CD4-positive, alpha-beta T cell treated with Interleukin-21 for 1 hour (primary cell): ENCODE data around the gene LRRK1.

Experiments used
- DNase-seq: peaks from one replicate; pipeline ENCODE4 v3.0.0-alpha.2; 2020

Gene LRRK1

GRCh38 chr15:100913961-100914360, 5.2 kb upstream of the LRRK1 start:
- DNase-seq: no peak

DNA sequence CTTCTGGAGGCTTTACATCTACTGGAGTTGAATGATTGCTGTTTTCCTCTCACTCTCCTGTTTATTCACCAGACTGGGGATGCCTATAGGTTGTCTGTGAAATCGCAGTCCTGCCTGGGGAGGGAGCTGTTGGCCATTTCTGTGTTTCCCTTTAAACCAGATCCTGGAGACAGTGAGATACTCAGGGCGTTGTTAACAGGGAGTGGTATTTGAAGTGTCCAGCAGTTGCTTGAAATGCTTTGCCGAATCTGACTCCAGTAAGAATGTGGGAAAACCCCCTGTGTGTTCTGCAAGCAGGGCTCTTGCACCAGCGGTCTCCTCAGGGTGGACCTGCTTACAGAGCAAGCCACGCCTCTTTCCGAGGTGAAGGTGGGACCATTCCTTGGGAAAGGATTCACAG, 4.3 kb upstream of the LRRK1 start:
- no peak for DNase-seq

DNA sequence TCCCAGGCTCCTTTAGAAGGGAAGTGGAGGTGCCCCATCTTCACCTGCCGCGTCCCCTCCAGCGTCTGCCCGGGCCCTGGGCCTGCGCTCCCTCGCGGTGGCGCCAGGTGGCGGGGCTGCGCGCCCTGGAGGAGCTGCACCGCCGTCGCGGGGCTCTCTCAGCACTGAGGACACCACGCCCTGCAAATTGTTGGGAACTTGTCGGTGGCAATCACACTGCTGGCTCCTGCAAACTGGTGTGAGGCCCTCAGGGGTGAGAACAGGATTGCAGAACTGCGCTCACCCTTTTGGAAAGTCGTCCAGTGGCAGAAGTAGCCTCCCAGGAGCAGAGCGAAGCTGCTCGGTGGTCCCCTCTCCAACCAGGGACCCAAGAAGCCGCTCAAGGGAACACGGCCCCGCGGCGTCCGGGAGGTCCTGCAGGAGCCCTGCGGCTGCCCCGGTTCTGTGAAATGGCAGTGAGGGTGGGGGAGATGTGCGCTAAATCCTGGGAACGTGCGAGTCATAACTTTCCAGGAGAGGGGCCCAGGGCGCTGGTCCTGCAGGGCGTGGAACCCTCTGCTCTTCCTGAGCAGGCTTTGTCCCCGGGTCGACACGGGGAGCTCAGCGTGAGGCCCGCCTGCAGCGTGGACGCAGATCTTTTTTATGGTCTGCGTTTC, 995 bp upstream of the LRRK1 start:
- DNase-seq: peak; percentile 53

- no peak for DNase-seq
Measured at GRCh38 chr15:100919481-100920405, 586 bp downstream of the LRRK1 start.

GRCh38 chr15:100920516-100921135, 1.5 kb downstream of the LRRK1 start:
- DNase-seq: no peak

GRCh38 chr15:100922192-100923040, 3.3 kb downstream of the LRRK1 start:
- DNase-seq: no peak

DNA sequence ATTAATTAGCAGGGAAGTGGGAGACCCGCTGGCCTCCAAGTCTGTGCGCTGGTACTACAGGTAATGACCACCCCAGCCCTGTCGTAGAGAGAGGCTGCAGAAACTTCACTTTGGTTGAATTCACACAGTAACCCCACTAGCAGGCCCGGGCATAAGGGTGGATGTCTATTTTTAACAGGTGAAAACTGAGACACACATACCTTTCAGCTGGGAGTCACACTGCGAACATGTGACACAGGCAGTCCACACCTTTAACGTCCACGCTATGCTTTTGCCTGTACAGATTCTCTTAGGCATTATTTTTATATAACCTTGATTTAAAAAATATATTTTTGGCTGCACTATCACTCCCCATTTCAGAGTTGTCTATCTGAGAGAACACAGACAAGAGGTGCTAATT, 3.9 kb downstream of the LRRK1 start:
- DNase-seq: no peak

DNA sequence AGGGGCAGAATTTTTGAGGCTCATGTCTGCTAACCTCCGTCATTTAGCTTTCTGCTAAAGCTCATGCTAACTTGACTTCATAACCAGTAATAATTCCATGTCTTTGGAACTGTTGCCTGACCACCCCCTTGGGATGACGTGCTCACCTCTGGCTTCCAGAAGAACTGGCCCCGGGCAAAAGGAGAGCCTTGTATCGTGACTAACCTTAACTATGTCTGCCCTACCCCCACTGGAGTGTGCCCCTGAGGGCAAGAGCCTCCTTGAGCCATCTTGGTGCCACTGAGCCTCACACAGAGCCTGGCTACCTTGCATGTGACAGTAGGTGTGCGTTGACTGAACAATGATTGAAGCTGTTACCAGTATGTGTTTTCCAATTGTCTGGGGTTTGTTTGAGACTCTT, 4.7 kb downstream of the LRRK1 start:
- DNase-seq: no peak

DNA sequence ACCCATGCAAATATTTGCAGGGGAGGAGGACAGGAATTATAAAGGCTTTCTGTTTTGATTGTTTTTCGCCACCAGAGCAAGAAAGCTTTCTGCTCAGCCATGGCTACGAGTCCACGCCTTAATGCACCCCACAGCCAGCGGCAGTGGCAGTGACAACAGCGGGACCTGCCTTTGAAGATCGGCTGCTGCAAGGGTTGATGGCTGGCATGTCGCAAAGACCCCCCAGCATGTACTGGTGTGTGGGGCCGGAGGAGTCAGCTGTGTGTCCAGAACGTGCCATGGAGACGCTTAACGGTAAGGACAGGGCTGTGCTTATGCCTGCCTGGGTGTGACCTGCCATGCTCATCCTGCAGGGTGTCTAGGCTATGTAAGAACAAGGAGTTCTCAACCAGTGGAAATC, 5.3 kb downstream of the LRRK1 start:
- no peak for DNase-seq

- no peak for DNase-seq
Measured at GRCh38 chr15:100925480-100925879, 6.3 kb downstream of the LRRK1 start.

DNA sequence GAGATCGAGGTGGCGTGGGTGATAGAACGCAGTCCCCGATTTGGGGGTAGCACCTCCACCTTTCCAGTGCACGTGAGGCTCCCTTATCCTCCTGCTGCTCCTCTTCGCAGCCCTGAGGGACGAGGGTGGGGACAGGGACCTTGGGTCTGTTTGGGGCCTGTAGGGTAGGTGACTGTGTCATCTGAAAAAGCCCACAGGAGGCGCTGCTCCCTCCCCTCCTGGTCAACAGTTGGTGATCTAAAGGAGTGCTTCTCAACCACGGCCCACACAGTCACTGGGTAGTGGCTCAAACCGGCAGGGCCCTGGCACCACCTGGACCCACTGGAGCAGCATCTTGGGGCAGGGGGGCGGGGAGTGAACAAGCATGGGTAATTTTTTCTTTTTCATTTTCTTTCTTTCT, 7.1 kb downstream of the LRRK1 start:
- no peak for DNase-seq

DNA sequence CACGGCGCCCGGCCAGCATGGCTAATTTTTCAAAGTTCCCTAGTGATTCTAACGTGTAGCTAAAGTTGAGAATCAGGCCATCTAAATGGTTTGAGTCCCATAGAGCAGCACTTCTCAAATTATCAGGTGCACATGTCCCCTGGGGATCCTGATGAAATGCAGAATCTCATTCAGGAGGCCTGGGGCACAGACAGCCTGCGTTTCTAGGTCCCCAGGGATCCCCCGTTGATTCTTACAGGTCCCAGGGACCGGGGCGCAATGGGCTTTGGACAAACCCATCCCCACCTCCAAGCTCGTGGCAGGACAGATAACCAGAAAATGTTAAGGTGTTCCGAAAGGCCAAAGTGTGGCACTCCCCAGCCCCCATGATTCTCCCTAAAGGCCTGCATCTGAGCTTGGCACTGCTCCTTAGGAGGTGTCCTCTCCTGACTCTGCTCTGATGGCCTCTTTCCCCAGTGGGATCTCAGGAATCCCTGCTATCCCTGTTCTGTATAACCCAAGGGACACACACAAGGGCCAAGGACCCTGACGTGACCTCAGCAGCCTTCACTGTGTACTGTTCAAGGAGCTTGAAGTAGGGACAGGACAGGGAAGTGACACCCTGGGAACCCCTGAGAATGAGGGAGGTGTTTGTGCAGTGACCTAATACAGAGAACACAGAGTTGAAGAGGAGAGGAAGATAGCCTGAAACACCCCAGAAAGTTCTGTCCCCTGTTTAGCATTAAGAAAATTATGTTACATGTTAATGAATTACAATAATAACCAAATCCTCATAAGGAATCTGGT, 8.0 kb downstream of the LRRK1 start:
- DNase-seq: no peak

DNA sequence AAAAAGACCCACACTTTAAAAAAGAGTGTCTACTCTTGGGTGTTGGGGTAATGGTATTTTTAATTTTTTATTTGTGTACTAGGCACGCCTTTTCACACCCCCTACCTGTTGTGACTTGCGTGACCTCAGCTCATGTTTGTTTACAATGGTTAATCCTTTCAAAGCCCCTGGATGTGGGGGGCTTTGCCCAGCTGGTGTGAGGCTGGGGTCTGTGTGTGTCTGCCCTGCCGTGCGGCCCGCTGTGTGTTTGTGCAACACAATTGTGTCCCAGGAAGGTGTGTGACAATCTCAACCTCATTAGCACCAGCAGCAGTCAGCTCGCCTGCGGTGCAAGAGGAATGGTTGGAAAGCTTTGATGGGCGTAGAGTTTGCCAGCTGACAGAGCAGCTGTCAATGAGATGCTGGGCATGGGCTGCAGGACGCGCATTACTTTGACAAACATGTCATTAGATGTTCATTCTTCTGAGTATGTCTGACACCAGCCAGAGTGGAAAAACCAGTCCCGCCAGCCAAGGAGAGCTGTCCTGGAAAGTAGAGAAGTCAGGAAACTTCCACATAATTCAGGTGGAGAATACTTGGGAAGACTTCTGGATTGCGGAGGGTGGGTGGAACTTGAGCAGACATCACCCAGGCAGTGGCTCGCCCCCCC, 9.6 kb downstream of the LRRK1 start:
- DNase-seq: no peak

- DNase-seq: no peak
Measured at GRCh38 chr15:100929641-100930042, 10.5 kb downstream of the LRRK1 start.

DNA sequence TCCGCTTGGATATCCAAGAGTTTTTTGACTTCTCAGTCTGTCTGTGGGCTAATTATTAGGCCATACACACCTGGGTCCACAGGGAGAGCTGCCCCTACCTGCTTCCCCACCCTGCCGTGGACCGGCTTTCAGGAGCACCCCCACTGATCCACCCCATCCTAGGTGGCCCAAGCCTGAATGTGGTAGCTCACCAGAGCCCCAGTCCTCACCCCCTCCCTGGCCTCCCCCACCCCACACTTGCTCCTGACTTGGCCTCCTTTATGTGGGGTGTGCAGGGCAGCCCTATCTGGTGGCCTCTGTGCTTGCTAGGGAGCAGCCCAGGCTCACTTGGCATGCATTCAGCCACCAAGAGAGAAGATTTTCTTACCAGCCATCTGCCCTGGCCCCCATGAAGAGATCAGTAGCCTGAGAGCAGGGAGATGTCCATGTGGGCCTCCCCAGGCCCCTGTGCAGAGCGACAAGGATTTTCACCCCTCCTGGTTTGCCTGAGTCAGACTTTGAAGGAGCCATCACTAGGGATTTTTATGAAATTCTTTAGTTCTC, 11.2 kb downstream of the LRRK1 start:
- no peak for DNase-seq

DNA sequence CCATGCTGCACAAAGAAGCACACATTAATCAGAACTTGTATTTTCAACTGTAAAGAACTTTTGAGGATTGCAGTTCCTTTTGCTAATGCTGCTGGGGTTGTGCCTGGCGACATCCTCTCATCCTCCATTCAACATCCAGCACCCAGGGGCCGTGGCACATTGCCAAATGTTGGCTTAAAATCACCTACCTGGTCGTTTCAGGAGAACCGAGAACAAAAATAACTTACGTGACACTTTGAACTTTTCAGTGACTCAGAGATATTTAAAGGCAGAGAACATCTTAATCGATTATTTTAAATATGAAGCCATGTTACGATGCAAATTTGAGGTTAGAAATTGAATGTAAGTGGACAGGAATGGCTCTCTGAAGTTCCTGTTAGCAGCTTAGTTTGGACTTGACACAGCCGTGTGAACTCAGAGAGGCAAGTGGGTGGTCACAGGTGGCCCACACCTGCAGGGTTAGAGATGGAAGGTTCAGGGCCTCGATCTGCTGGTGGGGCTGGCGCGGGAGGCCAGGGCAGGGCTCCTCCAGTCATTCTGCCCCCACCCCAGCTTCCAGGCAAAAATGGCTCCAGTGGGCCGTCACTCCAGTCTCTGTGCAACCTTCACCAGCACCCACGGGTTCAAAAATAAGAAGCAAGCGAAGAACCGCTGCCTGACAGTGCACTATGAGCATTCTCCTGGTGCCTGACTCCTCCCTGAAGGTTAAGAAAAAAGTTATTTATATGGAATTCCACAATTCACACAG, 12.2 kb downstream of the LRRK1 start:
- no peak for DNase-seq

GRCh38 chr15:100932676-100933348, 13.7 kb downstream of the LRRK1 start:
- no peak for DNase-seq

DNA sequence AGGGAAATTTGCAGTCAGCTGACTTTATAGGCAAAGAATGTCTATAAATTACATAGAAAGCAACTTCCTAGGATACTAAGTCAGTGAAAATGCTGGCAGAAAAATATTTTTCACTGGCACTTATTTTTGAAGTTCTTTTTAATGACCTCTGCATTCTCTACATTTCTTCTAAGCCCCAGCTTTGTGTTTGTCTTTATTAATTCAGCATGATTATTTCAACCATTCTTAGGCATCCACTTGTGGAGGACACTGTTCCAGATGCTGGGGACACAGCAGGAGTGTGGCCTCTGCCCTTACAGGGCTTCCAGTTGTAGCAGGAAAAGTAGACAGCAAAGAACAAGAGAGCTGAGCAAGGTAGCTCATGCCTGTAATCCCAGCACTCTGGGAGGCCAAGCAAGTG, 15.0 kb downstream of the LRRK1 start:
- no peak for DNase-seq

- no peak for DNase-seq
Measured at GRCh38 chr15:100934726-100935125, 15.6 kb downstream of the LRRK1 start.

GRCh38 chr15:100937171-100937570, 18.0 kb downstream of the LRRK1 start:
- no peak for DNase-seq
